NCI-H526 treated with DMSO at 0.1 percent for 48 hours (cell line): Measurements from ENCODE around the gene KIF16B.
A peak's percentile ranks its signal among the peaks of the same experiment; 100 is the strongest.
"Not testable (repeated sequence)": the region's sequence is repeated elsewhere in the genome, so short reads cannot be mapped to it uniquely, and the experiment has no call there.

Source experiments
- DNase-seq: peaks from one replicate; lab custom pipeline; 2025; lab: John Stamatoyannopoulos, UW

The KIF16B gene

GRCh38 chr20:16477632-16478031, 95.6 kb downstream of the KIF16B start:
- DNase-seq = no peak

- DNase-seq = peak; percentile 61
Observed at GRCh38 chr20:16476032-16476431, 97.2 kb downstream of the KIF16B start.

GRCh38 chr20:16475225-16475624, 98.0 kb downstream of the KIF16B start:
- DNase-seq = peak; percentile 48

GRCh38 chr20:16474363-16474762, 98.9 kb downstream of the KIF16B start:
- DNase-seq = no peak

DNA sequence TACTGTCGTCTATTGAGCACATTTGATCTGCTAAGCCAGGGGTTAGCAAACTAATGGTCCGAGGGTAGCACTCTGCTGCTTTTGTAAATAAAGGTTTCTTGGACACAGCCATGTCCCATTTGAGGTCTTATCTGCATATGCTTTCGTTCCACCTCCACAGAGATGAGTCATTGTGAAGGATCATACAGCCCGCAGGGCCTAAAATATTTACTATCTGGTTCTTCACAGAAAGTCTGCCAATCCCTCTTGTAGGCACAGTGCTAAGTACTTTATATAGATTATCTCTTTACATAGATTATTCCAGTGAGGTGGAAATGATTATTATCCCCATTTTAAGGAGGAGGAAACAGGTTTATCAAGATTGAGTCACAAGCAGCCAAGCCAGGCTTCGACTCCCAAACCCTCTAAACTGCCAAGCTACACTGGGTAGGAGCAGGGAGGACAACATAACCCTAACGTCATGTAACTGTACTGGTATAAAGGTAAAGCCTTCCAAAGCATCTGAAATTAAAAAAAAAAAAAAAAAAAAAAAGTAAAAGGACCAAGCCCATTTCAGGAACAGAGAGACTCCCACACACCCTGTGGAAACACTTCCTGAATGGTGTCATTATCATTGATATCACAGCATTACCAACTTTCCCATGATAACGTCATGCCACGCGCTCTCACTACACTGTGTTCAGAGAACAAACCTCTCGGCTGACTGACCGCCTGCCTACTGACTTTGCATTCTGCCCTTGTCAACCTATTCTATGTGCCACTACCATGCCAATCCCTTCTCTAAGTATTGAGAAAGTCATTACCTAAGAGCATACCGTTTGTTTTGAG, 101.0 kb downstream of the KIF16B start:
- no peak for DNase-seq

DNA sequence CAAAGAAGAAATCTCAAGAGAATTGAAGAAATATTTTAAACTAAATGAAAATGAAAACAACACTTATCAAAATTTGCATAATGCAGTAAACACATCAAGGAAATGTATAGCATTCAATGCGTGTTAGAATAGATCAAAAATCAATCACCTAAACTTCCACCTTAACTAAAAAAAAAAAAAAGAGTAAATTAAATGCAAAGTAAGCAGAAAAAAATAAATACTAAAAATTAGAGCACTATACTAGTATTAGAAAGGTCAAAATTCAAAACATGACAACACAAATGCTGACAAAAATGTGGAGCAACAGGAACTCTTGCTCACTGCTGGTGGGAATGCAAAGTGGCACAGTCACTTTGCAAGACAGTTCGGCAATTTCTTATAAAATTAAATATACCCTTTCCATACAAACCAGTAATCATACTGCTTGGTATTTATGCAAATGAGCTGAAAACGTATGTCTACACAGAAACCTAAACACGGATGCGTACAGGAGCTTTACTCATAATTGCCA, 103.8 kb downstream of the KIF16B start:
- no peak for DNase-seq

DNA sequence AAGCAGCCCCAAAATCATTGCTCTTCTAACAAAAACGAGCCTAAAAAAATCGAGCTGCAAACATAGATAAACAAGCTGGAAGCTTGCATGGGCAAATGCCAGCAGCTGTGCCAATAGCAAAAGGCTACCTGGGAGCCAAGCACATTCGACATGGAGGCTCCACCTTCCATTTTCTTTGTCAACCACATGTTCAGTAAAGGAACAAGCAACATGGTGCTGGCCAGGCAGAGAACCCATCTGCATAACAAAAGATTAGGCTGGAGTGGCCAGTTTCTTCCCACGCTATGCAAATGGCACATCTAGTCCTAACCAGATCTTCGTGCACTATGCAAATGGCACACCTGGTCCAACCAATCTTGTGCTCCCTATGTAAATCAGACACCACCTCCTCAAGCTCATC, 110.5 kb downstream of the KIF16B start:
- peak; percentile 66 for DNase-seq

GRCh38 chr20:16459019-16459700, 114.1 kb downstream of the KIF16B start:
- DNase-seq = no peak

GRCh38 chr20:16457514-16457913, 115.7 kb downstream of the KIF16B start:
- DNase-seq = no peak

DNA sequence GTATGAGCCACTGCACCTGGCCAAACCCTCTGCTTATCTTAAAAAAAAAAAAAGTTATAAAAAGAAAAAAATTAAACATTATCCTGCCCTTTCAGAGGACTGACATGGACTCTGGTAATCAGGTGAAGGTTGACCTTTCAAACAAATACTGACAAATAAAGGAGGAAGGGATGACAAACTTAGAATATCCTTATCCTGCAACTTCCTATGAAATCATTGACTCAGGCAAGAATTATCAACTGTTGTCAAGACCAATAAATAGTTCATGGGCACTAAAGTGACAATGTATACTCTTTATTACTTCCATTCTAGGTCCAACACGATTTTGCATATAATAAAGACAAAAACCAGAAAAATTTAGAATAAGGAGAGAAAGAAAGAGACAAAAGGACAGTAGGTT, 117.9 kb downstream of the KIF16B start:
- no peak for DNase-seq

- DNase-seq = no peak
Observed at GRCh38 chr20:16451982-16452381, 121.3 kb downstream of the KIF16B start.

DNA sequence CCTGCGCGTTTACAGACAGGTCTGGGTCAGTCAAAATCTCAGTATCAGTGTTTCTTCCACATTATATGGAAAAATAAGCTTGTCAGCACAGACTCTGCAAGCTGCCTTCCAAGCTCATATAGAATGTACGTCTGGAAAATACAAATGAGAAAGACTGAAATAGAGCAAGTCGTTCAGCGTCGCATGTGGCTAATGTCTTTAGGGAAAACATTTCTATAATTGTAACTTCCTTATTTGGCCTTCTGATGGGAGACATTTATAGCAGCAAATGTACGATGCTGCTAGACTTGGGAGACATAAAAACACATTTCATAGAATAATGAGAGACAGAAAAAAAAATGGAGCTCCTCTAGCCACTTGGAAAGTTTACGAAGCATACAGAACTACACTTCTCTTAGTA, 122.2 kb downstream of the KIF16B start:
- no peak for DNase-seq

GRCh38 chr20:16446991-16447390, 126.3 kb downstream of the KIF16B start:
- DNase-seq = no peak

DNA sequence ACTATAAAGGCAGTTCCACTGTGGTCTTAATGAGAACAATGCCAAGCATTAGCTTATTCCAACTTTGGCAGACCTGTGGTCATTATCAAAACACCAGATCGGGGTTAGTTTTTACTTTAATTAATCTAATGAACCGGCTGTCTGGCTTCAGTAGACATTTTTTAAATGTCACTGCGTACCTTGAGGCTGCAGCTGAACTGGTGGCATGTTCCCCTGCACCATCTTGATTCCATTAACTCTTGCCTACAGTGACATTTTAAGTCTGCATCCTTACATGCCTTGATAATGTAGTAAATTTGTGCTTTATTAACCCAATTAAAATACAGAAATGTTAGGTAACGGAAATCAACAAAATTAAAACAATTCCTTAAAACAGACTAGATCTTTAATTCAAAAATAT, 127.0 kb downstream of the KIF16B start:
- no peak for DNase-seq

DNA sequence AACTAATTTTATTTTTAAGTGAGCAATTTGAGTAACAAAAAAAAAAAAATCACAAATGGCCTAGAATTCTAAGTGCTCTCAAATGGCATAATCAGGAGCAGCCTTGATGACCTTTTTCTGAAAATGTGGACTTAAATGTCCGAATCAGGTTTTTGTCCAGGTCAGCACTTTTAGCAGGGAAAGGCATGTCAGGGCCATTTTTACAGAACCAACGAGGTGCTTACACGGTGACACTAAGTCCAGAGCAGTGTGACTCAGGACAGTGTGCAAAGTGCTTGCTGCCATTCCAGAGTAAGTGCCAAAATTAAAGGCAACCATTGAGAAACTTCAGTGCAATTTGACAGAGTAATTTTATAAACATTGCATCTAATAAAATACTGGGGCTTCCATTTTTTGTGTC, 127.8 kb downstream of the KIF16B start:
- DNase-seq = no peak

DNA sequence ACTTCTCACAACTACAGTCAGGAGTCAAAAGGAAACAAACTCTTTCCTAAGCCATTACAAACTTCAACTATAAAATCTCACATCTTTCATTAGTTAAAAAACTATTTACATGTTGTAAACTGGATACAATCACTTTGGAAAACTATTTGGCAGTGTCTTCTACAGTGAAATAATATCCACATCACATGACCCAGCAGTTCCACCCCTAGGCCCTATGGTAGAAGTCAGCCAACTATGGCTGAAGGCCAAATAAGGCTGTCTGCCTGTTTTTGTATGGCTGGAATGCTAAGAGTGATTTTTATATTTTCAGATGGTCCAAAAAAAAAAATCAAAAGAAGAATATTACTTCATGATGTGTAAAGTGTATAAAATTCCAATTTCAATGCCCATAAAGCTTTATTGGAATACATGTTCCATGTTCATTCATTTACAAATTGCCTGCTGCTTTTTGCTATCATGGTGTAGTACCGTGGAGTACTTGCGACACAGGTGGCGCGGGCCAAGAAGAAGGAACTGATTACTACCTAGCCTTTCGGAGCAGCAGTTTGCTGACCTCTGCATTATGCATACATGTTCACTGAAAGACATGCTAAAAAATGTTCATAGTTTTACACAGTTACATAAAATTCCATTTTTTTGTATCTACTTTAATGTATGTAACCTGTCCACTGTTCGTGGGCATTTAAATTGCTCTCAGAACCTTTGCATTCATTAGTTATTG, 129.0 kb downstream of the KIF16B start:
- no peak for DNase-seq

DNA sequence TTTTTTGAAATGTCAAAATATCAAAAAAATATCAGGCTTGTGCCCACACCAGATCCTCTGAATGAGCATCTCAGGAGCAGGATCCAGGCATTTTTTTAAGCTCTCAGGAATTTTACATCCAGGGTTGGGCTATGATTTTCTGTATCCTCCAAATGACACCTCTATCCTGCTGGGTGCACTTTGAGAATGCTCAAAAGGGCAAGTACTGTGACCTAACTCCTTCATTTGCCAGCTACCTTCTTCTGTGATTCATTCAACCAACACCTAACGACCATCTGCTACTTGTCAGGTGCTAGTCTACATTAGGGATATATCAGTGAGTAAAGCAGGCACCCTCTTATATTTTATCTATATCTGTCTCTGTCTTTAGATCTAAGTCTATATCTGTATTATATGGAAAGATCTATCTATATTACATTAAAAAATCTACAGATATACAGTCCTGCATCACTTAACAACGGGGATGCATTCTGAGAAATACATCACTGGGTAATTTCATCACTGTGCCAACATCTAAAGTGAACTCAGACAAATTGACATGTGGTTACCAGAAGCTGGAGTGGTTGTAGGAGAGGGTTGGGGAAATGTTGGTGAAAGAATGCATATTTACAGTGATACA, 131.6 kb downstream of the KIF16B start:
- DNase-seq = no peak

DNA sequence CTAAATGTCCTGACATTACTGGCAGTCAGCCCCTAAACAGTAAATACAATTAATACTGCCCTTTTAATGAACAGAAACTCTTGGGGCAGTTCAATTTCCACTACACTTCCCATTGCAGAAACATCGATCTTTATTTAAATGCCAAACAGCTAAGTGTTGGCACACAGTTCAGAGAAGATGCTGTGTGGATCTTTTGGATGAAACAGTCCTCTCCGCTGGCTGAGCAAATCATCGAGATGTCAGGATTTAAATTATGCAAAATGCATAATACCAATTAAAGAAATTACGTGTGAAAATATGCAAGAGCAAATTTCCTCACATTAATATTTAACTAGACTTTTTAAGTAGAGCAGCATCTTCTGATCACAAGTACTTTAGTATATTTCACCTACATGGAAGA, 132.6 kb downstream of the KIF16B start:
- no peak for DNase-seq

DNA sequence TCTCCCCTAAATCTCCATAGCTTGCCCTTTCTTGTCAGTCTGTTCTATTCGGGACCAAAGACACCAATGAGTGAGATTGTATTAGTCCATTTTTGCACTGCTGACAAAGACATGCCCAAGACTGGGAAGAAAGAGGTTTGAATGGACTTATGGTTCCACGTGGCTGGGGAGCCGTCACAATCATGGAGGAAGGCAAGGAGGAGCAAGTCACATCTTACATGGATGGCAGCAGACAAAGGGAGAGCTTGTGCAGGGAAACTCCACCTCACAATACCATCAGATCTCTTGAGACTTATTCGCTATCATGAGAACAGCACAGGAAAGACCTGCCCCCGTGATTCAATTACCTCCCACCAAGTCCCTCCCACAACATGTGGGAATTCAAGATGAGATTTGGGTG, 133.7 kb downstream of the KIF16B start:
- DNase-seq = not testable (repeated sequence)

DNA sequence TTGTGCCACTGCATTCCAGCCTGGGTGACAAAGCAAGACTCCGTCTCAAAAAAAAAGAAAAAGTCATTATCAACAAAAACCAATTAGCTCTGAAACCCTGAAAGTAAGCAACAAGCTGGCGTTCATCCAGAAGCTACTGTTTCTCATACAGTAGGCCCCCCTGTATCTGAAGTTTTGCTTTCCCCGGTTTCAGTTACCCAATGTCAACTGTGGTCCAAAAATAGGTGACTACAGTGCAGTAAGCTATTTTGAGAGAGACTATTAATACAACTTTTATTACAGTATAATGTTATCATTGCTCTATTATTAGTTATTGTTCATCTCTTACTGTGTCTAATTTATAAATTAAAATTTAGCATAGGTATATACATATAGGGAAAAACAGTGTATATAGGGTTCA, 135.1 kb downstream of the KIF16B start:
- DNase-seq = no peak

DNA sequence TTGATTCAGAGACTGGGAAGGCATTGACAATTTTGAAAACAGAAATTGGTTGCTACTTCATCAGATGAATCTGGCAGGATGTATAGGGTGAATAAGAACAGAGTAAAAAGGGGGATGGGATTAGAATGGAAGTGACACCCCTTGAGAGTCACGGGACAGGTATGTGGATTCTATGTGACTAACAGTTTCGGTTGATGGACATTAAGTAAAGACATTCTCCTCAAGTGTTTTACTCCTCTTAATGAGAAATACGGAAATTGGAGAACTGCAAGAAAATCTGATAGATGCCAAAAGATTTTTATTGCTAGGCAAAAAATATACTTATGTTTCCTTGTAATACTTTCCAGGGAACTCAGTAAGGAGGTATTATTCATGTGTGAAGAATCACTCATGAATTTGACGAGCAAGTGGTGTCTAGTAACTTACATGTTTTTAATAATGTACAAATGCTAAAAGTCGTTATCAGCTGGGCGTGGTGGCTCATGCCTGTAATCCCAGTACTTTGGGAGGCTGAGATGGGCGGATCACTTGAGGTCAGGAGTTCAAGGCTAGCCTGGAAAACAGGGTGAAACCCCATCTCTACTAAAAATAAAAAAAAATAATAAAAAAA, 135.8 kb downstream of the KIF16B start:
- DNase-seq = no peak
